ENCODE data around the gene RNF115. TPM values are rescaled to one million over a fixed set of nuclear protein-coding genes. Genes with fewer than 3 reads are reported as not detected.

Gene RNF115
- total RNA-seq, 4 donors from 2014 or later, result 7.0 to 12.8 (median 9.3) TPM

DNA sequence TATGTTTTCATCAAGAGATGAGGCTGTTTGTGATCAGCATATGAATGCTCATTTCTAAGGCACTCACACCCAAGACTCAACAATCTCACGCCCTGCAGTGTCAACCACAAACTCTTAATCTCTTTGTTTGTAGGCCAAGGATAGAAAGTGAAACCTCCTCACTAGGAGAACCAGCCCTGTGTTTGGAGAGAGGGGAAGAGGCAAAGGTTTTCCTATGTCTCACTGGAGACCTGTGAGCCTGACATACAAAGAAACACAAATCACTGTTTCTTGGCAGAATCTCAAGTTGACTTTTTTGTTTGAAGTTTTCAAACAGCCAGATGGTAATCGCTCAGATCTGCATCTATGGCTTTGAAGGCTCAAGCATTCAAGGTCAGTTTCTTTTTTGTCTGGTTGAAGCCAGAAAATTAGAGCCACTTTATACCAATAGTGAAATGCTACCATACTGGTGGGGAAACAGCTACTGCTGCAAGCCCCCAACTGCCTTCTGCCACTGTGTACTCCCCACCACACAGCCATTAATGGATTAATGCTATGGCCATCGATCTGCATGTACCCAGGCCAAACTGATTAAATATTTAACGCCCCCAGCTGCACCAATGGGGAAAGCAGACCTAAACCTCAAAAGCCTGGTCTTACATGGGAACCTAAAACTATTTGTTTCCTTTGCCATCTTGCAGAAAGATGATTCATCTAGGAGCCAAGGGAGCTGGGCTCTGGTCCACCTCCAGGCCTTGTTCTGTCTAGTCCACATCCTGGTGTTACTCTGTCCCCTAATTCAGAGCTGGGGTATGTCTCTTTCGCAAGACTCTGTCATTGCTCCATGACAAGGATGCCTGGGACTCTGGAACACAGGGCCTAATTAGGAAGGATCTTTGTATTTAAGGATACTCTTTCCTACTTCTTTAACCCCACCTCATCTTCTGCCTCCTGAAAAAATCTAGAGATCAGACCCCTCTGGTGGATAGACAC is 133.0 kb downstream of the RNF115 start:
- intact Hi-C loops (cut with DNase I; ENCODE audit: low total_unique reads), result no loop called here

DNA sequence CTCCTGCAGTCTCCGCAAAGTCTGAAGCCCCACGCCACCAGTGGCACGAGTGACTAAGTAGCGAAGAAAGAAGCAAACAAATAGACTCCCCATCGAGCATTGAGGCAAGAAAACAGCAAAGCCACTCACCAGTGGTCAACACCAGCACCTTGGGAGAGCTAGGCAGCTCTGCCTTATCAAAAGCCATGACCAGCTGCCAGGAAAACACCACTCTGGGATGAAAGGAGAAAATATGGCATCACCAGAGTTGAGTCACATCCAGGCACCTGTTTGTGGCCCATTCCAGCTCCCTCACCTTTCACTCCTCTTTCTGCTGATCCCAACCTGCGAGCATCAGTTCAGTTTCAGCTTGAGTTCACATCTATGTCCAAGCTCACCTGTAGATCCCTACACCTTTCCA is 134.0 kb downstream of the RNF115 start:
- no peak for DNase-seq (ENCODE audit: low spot score in 2 of 2)
- WGBS, 2 donors, result 95 to 97% methylated on average over 6 of the region's 6 CpGs
- H3K4me3 ChIP-seq (ENCODE audit: low read depth, poor library complexity, severe bottlenecking), result no peak overlapping the region
- no peak for TF ChIP-seq CTCF (IDR thresholded peaks at IDR 0.05)
- no peak for TF ChIP-seq POLR2A (IDR thresholded peaks at IDR 0.05)
- intact Hi-C loops (cut with DNase I; ENCODE audit: low total_unique reads), result no loop called here

More for the DNA sequence above, 133.0 kb downstream of the RNF115 start:
- 53 to 64% methylated on average over 5 of the region's 5 CpGs for WGBS, 2 donors
- TF ChIP-seq CTCF (IDR thresholded peaks at IDR 0.05), result no peak
- TF ChIP-seq POLR2A (IDR thresholded peaks at IDR 0.05), result no peak
- no peak overlapping the region for H3K4me3 ChIP-seq (ENCODE audit: low read depth, poor library complexity, severe bottlenecking)
- DNase-seq (ENCODE audit: low spot score in 2 of 2), result no peak

DNA sequence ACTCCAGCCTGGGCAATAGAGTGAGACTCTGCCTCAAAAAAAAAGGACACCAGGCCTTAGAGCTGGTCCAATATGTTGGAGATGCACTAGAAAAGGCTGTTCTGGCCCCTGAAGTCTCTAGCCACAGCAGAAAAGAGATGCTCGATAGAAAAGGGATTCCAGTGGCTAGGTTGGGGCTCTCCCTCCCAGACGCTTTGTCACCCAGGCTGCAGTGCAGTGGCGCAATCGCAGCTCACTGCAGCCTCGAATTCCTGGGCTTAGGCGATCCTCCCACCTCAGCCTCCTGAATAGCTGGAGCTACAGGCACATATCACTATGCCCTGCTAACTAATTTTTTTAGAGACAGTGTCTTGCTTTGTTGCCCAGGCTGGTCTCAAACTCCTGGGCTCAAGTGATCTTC is 135.0 kb downstream of the RNF115 start:
- intact Hi-C loops (cut with DNase I; ENCODE audit: low total_unique reads), result no loop called here
- no peak for DNase-seq (ENCODE audit: low spot score in 2 of 2)
- H3K4me3 ChIP-seq (ENCODE audit: low read depth, poor library complexity, severe bottlenecking), result no peak overlapping the region
- WGBS, 2 donors, result 90 to 92% methylated on average over 6 of the region's 6 CpGs
- TF ChIP-seq CTCF (IDR thresholded peaks at IDR 0.05), result no peak
- no peak for TF ChIP-seq POLR2A (IDR thresholded peaks at IDR 0.05)

Small RNAs within 50 kb of the gene (microRNA-seq; reads per million reads assigned to microRNA genes)
- 0.57 to 0.68 reads per million in 2 donors for gene MIR6736 (ENCODE audit: borderline number of aligned reads in 1 of 2, borderline replicate concordance in 2 of 2)

Other genes with a start within 250 kb of the RNF115 start
- 10 to 100 TPM in 3 of 4 donors, 1 to 10 TPM in 1; 9.9 to 19.2 (median 17.4) TPM for gene GPR89A, start 216.1 kb downstream of the RNF115 start, total RNA-seq
- 1 to 10 TPM in 3 of 4 donors, not detected in 1; 1.8 to 6.8 (median 3.1) TPM for gene PDZK1, start 116.7 kb downstream of the RNF115 start, total RNA-seq
- gene CD160, start 104.6 kb downstream of the RNF115 start, total RNA-seq, result under 1 TPM in 2 of 4 donors, not detected in 2; 0.38 to 0.63 TPM
- gene POLR3C, start 105 bp upstream of the RNF115 start, total RNA-seq, result 10 to 100 TPM; 25.1 to 31.3 (median 27.0) TPM
- 1 to 10 TPM in 3 of 4 donors, under 1 TPM in 1; 0.25 to 5.0 (median 2.5) TPM for gene NUDT17, start 21.5 kb upstream of the RNF115 start, total RNA-seq
- gene PIAS3, start 35.0 kb upstream of the RNF115 start, total RNA-seq, result 10 to 100 TPM; 22.8 to 47.7 (median 33.0) TPM
- 10 to 100 TPM; 32.2 to 68.6 (median 48.4) TPM for gene ANKRD35, start 61.8 kb upstream of the RNF115 start, total RNA-seq
- 1 to 10 TPM; 1.8 to 3.6 (median 2.6) TPM for gene ITGA10, start 86.0 kb upstream of the RNF115 start, total RNA-seq
- 10 to 100 TPM; 27.0 to 47.1 (median 30.2) TPM for gene PEX11B, start 94.6 kb upstream of the RNF115 start, total RNA-seq
- 100 to 1,000 TPM; 120 to 176 (median 149) TPM for gene RBM8A, start 103.4 kb upstream of the RNF115 start, total RNA-seq
- 10 to 100 TPM in 1 of 4 donors, 1 to 10 TPM in 3; 4.6 to 14.2 (median 7.7) TPM for gene LIX1L, start 133.9 kb upstream of the RNF115 start, total RNA-seq
- 1 to 10 TPM in 1 of 4 donors, under 1 TPM in 3; 0.12 to 1.3 (median 0.39) TPM for gene ANKRD34A, start 140.5 kb upstream of the RNF115 start, total RNA-seq
- 10 to 100 TPM; 10.6 to 15.3 (median 14.2) TPM for gene POLR3GL, start 140.6 kb upstream of the RNF115 start, total RNA-seq
- 1,000 to 10,000 TPM; 2,445 to 6,877 (median 3,895) TPM for gene TXNIP, start 172.5 kb upstream of the RNF115 start, total RNA-seq
- not detected for gene HJV, start 197.6 kb upstream of the RNF115 start, total RNA-seq

All from lower leg skin (tissue), 4 donors.